Progenitor cell of endocrine pancreas (in vitro differentiated cells): ENCODE results near the gene FRK. TPM values are rescaled to one million over a fixed set of nuclear protein-coding genes. Genes with fewer than 3 reads are reported as not detected.

Experiments used
- DNase-seq: peaks from one replicate; pipeline ENCODE4 v3.0.0; 2021; ENCODE audit warnings: low spot score; ENCODE audit not compliant: unreplicated experiment
- H3K27ac Mint-ChIP-seq: 2 replicates; pipeline ENCODE4 v1.8.0; 2021; ENCODE audit warnings: mild to moderate bottlenecking, moderate library complexity, mixed read lengths
- H3K27me3 Mint-ChIP-seq: 2 replicates; pipeline ENCODE4 v1.8.0; 2021; ENCODE audit warnings: mixed read lengths
- H3K36me3 Mint-ChIP-seq: 2 replicates; pipeline ENCODE4 v1.8.0; 2022; ENCODE audit warnings: mixed read lengths; ENCODE audit not compliant: insufficient read depth
- H3K4me1 Mint-ChIP-seq: 2 replicates; pipeline ENCODE4 v1.8.0; 2021; ENCODE audit warnings: low read depth, mixed read lengths
- H3K4me3 Mint-ChIP-seq: 2 replicates; pipeline ENCODE4 v1.8.0; 2021; ENCODE audit warnings: low read depth, mild to moderate bottlenecking, moderate library complexity, mixed read lengths
- H3K9me3 Mint-ChIP-seq: 2 replicates; pipeline ENCODE4 v1.8.0; 2021; ENCODE audit warnings: low read depth, mixed read lengths
- CTCF ChIP-seq: fragments of 200-600 bp; sonication (generic); IDR thresholded peaks from one replicate; pipeline ENCODE4 v1.5.0; 2021; ENCODE audit warnings: antibody characterized with exemption, mild to moderate bottlenecking; ENCODE audit not compliant: unreplicated experiment
- total RNA-seq: library from RNA; stranded (reverse); gene quantifications from 2 replicates; pipeline ENCODE4 v1.2.1, GENCODE V29; 2021

The FRK gene
- total RNA-seq, 1 donor from 2014 or later: 8.6 TPM

- Mint-ChIP-seq H3K4me1 (peaks cover 2% of the 10 kb centered on the region), H3K36me3 (no peaks in the 10 kb centered on the region), H3K27me3 (no peaks in the 10 kb centered on the region), H3K4me3 (no peak overlapping the region), H3K27ac (no peak overlapping the region), H3K9me3 (no peaks in the 10 kb centered on the region)
- DNase-seq: no peak
- TF ChIP-seq CTCF: no peak
These were observed 150.7 kb downstream of the FRK start for GRCh38 chr6:115909923-115910546.

GRCh38 chr6:115908906-115909559, 151.7 kb downstream of the FRK start:
- DNase-seq: no peak
- Mint-ChIP-seq H3K9me3 (no peaks in the 10 kb centered on the region), H3K4me1 (peaks cover 2% of the 10 kb centered on the region), H3K27ac (no peak overlapping the region), H3K27me3 (no peaks in the 10 kb centered on the region), H3K4me3 (no peak overlapping the region), H3K36me3 (no peaks in the 10 kb centered on the region)
- no peak for TF ChIP-seq CTCF

GRCh38 chr6:115905471-115905870, 155.2 kb downstream of the FRK start:
- no peak for DNase-seq
- Mint-ChIP-seq H3K36me3 (no peaks in the 10 kb centered on the region), H3K4me3 (no peak overlapping the region), H3K27me3 (no peaks in the 10 kb centered on the region), H3K4me1 (peaks cover 2% of the 10 kb centered on the region), H3K9me3 (no peaks in the 10 kb centered on the region), H3K27ac (no peak overlapping the region)
- no peak for TF ChIP-seq CTCF

GRCh38 chr6:115902436-115902835, 158.3 kb downstream of the FRK start:
- no peaks in the 10 kb centered on the region for H3K36me3 Mint-ChIP-seq
- H3K4me1 Mint-ChIP-seq: peaks cover 2% of the 10 kb centered on the region
- H3K27me3 Mint-ChIP-seq: no peaks in the 10 kb centered on the region
- no peak for TF ChIP-seq CTCF
- no peak overlapping the region for H3K4me3 Mint-ChIP-seq
- no peak overlapping the region for H3K27ac Mint-ChIP-seq
- H3K9me3 Mint-ChIP-seq: no peaks in the 10 kb centered on the region
- no peak for DNase-seq

GRCh38 chr6:115901896-115902295, 158.8 kb downstream of the FRK start:
- no peak for DNase-seq
- Mint-ChIP-seq H3K27ac (no peak overlapping the region), H3K9me3 (no peaks in the 10 kb centered on the region), H3K4me3 (no peak overlapping the region), H3K4me1 (peaks cover 2% of the 10 kb centered on the region), H3K36me3 (no peaks in the 10 kb centered on the region), H3K27me3 (no peaks in the 10 kb centered on the region)
- no peak for TF ChIP-seq CTCF
